Ovary (tissue), 3 donors: ENCODE measurements around the gene DUXA.

ENCODE experiments used
- CTCF ChIP-seq, 3 donors: fragments of 450-650 bp in 2 of 3; fragments of 200-600 bp in 1 of 3; IDR thresholded peaks; one replicate each; pipeline versions ENCODE4 v1.5.1 to v1.8.0; 2016 to 2022; ENCODE audit warnings: antibody characterized with exemption in 3 of 3, mild to moderate bottlenecking in 1 of 3
- EP300 ChIP-seq: sonication (generic); formaldehyde crosslinking; IDR thresholded peaks from one replicate; pipeline ENCODE4 v1.6.1; 2017; ENCODE audit warnings: antibody characterized with exemption
- POLR2A ChIP-seq: fragments of 450-650 bp; IDR thresholded peaks from one replicate; pipeline ENCODE4 v1.6.1; 2017; ENCODE audit warnings: antibody characterized with exemption, mild to moderate bottlenecking, moderate library complexity
- donor health status: DM: no; HTN: no; CAD: no.

GRCh38 chr19:57192077-57192420, 24.8 kb upstream of the DUXA start:
- TF ChIP-seq CTCF (IDR thresholded peaks at IDR 0.05) (no peak), EP300 (no peak), POLR2A (no peak)
